ENCODE data around the gene NLRP4. TPM values are rescaled to one million over a fixed set of nuclear protein-coding genes. Genes with fewer than 3 reads are reported as not detected.

The NLRP4 gene, protein sequence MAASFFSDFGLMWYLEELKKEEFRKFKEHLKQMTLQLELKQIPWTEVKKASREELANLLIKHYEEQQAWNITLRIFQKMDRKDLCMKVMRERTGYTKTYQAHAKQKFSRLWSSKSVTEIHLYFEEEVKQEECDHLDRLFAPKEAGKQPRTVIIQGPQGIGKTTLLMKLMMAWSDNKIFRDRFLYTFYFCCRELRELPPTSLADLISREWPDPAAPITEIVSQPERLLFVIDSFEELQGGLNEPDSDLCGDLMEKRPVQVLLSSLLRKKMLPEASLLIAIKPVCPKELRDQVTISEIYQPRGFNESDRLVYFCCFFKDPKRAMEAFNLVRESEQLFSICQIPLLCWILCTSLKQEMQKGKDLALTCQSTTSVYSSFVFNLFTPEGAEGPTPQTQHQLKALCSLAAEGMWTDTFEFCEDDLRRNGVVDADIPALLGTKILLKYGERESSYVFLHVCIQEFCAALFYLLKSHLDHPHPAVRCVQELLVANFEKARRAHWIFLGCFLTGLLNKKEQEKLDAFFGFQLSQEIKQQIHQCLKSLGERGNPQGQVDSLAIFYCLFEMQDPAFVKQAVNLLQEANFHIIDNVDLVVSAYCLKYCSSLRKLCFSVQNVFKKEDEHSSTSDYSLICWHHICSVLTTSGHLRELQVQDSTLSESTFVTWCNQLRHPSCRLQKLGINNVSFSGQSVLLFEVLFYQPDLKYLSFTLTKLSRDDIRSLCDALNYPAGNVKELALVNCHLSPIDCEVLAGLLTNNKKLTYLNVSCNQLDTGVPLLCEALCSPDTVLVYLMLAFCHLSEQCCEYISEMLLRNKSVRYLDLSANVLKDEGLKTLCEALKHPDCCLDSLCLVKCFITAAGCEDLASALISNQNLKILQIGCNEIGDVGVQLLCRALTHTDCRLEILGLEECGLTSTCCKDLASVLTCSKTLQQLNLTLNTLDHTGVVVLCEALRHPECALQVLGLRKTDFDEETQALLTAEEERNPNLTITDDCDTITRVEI
- total RNA-seq = not detected in 2 replicates

DNA sequence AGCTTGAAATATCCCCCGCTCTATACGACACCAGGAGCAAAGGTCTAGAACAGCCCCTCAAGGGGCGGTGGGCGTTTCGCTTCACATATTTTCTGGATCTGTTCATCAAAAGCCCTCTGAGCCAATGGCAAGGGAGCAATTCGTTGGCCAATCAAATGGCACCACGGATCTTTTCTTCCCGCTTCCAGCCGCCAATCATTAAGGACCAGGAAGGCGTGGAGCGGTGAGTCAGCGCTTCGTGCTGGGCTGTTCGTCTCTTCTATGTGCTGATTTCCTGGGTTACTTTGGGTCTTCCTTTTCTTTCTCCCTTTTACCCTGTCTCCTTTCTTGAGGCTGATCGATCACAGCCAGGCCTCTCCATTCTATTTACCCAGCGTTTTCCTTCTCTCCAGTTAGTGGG, at the start of gene NLRP4:
Gene NLRP4, plus strand, starts transcription at position 201 of the 400 bp plus-strand sequence. CDS start 15,541 bp downstream, outside the sequence.

DNA sequence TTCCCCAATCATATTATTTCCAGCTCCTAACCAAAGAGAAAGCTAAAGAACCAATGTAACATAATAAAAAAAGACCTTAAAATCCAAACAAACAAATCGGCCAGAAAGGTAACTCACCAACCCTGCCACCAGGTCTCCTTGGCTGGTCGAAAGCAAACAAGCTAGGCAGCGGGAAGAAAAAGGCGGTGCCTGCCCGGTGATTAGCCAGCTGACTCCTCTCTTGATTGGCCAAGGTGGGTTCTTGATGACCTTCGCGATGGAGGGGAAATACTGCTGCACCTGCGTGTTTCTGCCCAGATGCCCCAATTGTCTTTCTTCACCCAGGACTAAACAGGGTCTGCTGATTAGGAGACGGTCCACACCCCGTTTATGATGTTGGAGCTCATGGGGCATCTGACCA, 4.5 kb upstream of the NLRP4 start, which contains the start of gene NLRP11:
Gene NLRP11, minus strand, starts transcription at position 154 of the 400 bp plus-strand sequence. CDS start 13,825 bp downstream, outside the sequence.

Other genes with a start within 250 kb of the NLRP4 start
- 3.1 and 3.7 TPM in 2 replicates for gene FIZ1, start 237.0 kb upstream of the NLRP4 start, total RNA-seq
- gene ZNF524, start 236.3 kb upstream of the NLRP4 start, total RNA-seq = 27.2 and 31.9 TPM in 2 replicates
- 4.4 and 5.8 TPM in 2 replicates for gene ZNF865, start 230.9 kb upstream of the NLRP4 start, total RNA-seq
- gene ZNF784, start 212.0 kb upstream of the NLRP4 start, total RNA-seq = 4.1 and 6.1 TPM in 2 replicates
- gene ZNF580, start 195.5 kb upstream of the NLRP4 start, total RNA-seq = 10.5 and 29.2 TPM in 2 replicates
- gene ZNF581, start 192.9 kb upstream of the NLRP4 start, total RNA-seq = 30.8 and 37.0 TPM in 2 replicates
- gene CCDC106, start 188.3 kb upstream of the NLRP4 start, total RNA-seq = 14.0 and 18.0 TPM in 2 replicates
- gene U2AF2, start 181.5 kb upstream of the NLRP4 start, total RNA-seq = 174 and 255 TPM in 2 replicates
- gene EPN1, start 161.3 kb upstream of the NLRP4 start, total RNA-seq = 137 and 177 TPM in 2 replicates
- gene NLRP9, start 98.1 kb upstream of the NLRP4 start, total RNA-seq = not detected in 2 replicates
- not detected in 2 replicates for gene RFPL4A, start 77.4 kb upstream of the NLRP4 start, total RNA-seq
- not detected in 2 replicates for gene RFPL4AL1, start 67.4 kb upstream of the NLRP4 start, total RNA-seq
- gene NLRP11, start 4.5 kb upstream of the NLRP4 start, total RNA-seq = not detected in 2 replicates
- gene NLRP13, start 95.8 kb downstream of the NLRP4 start, total RNA-seq = not detected in 2 replicates
- not detected in 2 replicates for gene NLRP8, start 111.3 kb downstream of the NLRP4 start, total RNA-seq
- gene NLRP5, start 150.2 kb downstream of the NLRP4 start, total RNA-seq = not detected in 2 replicates